Glomerular endothelial cell (primary cell): ENCODE results near the gene CDK5RAP2. TPM values are rescaled to one million over a fixed set of nuclear protein-coding genes. Genes with fewer than 3 reads are reported as not detected.
"Not testable (repeated sequence)": the region's sequence is repeated elsewhere in the genome, so short reads cannot be mapped to it uniquely, and the experiment has no call there.

Experiments
- DNase-seq: peaks from one replicate; pipeline ENCODE4 v3.0.0-alpha.2; 2011; ENCODE audit warnings: low read depth, low spot score; ENCODE audit errors: extremely low read depth
- total RNA-seq: library from RNA; depleted of rRNA; stranded (reverse); fragments of >200 nt; gene quantifications from 2 replicates; pipeline ENCODE4 v1.2.3, GENCODE V29; 2015

Gene CDK5RAP2
- total RNA-seq, 1 donor from 2014 or later = 30.6 TPM

DNA sequence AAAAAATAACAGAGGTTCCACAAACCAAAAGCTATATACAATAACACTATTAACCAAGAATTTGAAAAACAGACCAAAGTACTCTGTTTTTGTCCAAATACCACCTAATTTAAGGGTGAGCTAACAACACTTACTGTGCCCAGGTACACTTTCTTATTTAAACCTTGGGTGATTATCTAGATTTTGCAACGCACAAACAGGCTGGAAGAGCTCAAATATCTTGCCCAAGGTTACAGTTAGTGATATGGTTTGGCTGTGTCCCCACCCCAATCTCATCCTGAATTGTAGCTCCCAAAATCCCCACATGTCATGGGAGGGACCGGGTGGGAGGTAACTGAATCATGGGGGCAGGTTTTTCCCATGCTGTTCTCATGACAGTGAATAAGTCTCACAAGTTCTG, 58.9 kb downstream of the CDK5RAP2 start:
- no peak for DNase-seq

DNA sequence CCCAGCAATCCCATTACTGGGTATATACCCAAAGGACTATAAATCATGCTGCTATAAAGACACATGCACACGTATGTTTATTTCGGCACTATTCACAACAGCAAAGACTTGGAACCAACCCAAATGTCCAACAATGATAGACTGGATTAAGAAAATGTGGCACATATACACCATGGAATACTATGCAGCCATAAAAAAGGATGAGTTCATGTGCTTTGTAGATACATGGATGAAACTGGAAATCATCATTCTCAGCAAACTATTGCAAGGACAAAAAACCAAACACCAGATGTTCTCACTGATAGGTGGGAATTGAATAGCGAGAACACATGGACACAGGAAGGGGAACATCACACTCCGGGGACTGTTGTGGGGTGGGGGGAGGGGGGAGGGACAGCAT, 64.0 kb downstream of the CDK5RAP2 start:
- DNase-seq = not testable (repeated sequence)

DNA sequence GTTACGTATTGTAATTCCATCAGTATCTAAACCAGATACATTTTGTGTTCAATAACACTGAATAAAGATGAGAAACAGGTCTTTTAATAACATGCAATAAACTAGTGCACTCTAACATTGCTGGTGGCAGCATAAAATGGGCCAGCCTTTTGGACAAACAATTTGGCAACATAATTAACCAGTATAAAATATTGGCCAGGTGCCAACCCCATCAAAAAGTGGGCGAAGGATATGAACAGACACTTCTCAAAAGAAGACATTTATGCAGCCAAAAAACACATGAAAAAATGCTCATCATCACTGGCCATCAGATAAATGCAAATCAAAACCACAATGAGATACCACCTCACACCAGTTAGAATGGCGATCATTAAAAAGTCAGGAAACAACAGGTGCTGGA, 64.5 kb downstream of the CDK5RAP2 start:
- not testable (repeated sequence) for DNase-seq

DNA sequence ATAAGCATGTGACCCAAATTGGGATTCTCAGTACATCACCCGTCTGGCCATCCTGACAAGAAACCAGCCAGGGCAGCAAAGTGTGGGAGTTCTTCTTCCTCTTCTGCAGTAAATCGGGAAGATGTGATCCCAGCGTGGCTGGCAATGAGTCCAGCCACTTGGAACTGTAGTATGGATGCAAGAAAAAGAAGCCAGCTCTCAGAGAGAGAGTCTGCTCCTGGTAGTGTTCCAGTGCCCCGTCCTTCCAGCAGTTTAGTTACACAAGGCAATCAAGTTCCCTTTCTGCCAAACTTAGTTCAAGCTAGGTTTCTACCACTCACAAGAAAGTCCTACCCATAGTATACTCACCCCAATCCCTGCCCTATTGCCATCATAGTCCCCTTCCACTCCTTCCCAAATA, 65.6 kb downstream of the CDK5RAP2 start:
- DNase-seq = no peak

DNA sequence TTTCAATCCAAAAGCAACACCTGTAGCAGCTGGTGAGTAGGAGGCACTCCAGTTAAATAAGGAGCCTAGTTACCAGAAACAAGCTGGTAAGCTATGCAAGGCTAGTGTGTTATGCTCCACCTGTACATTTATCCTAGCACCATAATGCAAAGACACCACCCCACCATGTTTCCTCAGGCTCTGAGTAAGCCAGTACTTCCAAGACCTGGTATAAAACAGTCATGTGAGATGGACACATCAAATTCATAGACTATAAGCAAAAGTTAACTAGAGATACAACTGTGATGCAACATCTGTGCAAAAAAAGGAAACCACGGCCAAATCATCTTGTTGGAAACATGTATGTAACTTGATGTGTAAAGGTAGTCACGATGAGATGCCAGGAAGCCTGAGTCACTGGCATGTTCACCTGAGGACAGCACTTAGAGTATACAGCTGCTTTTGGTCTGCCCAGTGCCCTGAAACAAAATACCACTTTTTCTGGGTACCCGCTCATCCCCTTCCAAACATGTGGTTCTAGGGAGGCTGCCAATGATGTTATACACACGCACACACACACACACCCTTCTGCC, 66.1 kb downstream of the CDK5RAP2 start:
- no peak for DNase-seq

DNA sequence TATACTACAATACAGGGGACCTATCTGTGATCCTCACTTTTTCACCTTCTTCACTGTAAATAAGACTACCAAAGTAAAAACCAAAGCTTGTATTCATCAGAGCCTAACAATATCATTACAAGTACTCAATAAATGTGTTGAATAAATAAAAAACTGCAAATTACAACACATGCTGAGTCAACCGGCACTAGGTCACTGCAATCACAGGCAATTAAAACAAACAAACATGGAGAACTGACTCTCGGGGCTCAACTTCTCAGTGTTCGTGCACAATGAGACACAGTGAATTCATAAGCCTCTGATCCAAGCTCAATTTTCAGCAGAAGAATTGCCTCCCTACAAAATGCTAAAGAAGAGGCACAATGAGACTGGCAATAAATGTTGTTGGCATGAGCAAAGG, 69.2 kb downstream of the CDK5RAP2 start:
- DNase-seq = no peak

DNA sequence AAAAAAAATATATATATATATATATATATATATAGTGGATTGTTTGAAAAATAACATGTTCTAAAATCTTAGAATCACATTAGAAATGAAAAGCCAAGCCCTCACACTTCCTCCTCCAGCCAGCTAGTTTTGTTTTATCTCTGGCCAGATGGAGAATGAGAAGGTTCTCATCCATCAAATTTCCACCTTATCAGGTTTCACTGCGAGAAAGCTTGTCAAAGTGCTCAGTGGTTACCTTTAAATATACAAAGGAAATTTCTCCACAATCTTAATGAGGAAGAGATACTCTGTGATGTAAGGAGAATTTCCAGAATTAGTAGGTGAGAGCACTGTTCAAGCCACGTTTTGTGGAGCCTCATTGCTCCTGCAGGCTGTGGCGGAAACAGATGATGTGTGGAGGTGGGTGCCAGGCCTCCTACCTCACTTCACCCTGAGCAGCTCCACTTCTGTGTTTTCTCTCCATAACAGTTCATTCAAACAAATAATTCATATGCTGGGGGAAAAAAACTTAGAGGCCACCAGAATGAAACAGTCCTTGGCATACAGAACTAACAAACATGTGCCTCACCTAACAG, 71.9 kb downstream of the CDK5RAP2 start:
- no peak for DNase-seq

DNA sequence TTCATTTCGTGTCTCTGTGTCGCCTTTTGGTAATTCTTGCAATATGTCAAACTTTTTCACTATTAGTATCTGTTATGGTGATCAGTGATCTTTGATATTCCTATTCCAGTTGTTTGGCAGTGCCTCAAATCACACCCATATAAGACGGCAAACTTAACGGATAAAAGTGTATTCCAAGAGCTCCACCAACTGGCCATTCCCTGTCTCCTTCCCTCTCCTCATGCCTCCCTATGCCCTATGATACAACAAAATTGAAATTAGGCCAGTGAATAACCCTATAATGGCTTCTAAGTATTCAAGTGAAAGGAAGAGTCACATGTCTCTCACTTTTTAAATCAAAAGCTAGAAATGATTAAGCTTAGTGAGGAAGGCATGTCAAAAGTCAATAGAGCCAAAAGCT, 74.8 kb downstream of the CDK5RAP2 start:
- no peak for DNase-seq

DNA sequence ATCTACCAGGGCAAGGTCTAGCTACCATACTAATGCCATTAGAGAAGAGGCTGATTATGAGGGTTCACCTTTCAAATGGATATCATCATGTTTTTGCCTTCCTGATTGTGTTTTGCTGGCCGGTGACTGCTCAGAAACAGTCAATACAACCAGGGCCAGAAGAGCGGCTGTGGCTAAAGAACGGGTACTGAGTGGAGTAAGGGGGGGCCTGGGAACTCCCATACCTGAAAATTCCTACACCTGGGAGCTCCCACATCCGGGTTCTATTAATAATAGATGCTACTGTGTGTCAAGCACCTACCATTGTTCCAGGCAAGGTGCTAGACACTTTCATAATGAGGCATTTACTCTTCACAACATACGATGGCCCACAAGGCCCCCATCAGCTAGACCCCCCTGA, 79.2 kb downstream of the CDK5RAP2 start:
- no peak for DNase-seq

DNA sequence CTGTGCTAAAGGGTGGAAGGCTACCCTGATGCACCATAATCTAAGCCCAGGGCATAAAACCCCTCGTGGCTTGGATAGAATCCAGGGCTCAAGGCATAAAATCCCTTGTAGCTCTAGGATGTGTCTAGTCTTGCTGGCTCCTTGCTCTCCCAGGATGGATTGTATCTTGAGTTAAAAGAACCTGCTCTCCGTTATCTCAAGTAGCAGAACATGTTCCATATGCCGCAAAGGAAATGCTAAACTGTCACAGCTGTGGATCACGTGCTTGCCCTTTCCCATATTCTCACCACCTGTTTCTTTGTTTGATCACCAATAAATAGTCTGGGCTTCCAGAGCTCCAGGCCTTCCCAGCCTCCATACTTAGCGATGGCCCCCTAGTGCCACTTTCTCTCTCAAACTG, 82.1 kb downstream of the CDK5RAP2 start:
- DNase-seq = not testable (repeated sequence)

DNA sequence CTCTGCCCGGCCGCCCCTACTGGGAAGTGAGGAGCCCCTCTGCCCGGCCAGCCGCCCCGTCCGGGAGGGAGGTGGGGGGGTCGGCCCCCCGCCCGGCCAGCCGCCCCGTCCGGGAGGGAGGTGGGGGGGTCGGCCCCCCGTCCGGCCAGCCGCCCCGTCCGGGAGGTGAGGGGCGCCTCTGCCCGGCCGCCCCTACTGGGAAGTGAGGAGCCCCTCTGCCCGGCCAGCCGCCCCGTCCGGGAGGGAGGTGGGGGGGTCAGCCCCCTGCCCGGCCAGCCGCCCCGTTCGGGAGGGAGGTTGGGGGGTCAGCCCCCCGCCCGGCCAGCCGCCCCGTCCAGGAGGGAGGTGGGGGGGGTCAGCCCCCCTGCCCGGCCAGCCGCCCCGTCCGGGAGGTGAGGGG, 83.5 kb downstream of the CDK5RAP2 start:
- not testable (repeated sequence) for DNase-seq

DNA sequence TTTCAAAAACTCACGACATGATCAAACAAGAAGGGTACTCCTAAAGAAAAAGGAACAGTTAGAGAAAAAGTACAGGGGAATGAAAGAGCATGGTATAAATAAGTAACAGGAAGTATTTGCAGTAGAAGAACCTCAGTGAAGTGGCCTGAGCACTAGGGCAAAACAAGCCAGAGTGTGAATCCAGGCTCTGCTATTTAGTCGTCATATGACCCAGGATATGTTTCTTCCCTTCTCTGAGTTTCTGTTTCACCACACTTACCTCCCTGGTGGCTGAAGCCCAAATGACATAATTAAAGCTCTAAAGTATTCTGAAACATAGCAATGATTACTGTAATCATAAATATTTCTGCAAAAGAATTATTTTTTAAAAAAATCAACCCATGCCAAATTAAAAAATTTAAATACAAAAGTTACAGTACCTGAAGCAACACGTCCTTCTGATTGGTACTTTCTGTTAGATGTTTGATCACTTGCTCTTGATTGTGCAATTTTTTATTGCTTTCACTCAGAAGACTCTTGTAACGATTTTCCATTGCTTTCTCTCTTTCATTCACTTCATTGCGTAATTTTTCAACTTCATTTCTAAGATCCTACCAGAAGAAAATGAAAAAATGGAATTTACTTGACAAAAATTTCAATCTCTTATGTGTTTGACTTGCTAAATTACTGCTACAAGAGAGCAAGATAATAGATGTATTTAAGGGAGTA, 88.9 kb downstream of the CDK5RAP2 start:
- DNase-seq = no peak

DNA sequence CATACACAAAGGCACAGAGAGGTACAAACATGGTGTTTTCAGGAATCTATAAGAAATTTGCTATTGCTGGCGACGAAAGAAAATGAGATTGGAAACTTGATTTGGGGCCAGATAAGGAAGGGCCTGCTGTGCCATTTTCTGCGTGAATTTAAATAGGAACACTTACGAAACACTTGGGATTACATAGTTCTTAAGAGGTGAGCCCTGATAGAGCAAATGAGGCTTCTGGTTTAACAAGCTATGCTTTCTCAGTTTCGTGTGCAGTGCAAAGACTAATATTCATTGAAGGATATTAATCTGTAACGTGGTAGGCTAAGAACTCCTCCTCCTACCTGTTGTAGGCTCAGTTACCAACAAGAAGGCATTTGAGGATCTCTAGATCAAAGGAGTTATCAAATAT, 93.1 kb downstream of the CDK5RAP2 start:
- DNase-seq = no peak

DNA sequence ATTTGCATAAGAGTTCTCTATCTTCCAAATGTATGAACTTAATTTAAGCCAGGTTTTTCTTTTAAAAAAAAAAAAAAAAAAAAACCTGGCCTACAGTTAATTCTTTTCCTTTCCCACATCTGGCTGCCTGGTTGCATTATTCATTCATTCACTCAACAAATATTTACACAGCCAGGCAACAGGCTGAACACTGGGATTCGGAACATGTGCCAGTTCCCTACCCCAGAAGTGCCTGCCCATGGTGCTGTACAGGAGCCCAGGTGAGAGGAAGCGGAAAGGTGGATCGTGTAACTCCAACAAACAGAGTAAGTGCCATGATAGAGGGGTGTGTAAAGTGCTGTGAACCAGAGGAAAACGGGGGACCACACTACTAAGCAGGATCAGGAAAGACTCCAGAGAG, 93.6 kb downstream of the CDK5RAP2 start:
- no peak for DNase-seq

DNA sequence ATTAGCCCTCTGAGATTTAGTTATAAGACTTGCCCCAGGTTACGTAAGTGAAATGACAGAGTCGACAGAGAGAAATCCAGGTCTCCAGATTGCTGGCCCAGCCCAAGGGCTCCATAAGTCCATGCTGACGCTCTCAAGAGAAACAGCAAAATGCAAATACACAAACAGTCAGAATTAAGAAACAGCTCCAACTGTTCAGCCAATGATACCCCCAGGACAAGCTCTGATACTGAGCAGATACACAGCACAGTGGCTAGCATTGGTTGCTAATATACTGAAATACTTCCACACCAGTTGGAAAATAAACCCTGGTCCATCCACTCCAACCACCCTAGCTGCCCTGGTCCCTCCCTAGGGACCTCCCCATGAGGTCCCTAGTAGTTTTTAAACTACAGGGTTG, 94.2 kb downstream of the CDK5RAP2 start:
- DNase-seq = no peak

DNA sequence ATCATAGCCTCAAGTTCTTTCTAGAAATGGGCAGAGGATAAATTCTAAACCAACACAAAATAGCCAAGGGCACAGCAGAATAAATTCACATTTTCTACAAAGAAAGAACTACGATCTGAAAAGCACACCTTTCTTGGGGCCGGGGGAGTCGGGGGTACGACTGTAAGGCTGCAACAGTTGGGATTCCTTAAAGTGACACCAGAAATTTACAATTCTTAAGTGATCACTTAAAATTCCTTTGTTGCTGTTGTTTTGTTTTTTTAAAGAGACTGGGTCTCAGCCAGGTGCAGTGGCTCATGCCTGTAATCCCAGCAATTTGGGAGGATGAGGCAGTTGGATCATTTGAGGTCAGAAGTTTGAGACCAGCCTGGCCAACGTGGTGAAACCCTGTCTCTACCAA, 95.8 kb downstream of the CDK5RAP2 start:
- no peak for DNase-seq

DNA sequence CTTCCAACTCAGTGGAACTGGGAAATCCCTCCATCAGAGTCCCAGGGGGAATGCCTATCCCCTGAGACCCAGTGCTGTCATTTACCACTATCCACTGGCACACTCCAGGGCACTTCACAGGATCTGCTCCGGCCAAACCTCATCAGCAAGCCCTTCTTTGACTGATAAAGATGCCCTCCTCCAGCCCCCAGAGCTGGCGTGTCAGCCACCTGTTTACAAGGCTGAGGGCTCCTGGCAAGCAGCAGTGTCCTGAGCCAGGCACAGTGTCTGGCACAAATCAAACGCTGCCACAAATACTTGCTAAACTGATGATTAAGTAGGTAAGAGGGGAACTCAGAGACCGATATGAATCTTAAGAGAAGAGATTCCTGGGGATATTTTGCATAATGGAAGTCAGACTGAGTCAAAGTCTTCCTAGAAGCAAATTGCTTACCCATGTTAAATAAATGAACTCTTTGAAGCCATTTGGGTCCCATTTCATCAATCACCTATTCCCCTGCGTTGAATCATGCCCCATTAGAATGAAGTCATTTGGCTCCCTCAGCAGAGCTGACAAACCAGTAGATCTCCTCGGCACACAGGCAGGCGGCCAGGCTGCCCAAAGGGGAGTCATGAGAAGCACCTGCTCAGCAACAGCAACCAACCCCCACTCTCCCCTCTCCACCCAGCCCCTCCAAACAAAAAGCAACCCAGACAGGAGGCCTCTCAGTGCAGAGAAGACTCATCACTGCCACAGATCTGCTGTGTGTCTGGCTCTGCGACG, 97.4 kb downstream of the CDK5RAP2 start:
- DNase-seq = no peak

DNA sequence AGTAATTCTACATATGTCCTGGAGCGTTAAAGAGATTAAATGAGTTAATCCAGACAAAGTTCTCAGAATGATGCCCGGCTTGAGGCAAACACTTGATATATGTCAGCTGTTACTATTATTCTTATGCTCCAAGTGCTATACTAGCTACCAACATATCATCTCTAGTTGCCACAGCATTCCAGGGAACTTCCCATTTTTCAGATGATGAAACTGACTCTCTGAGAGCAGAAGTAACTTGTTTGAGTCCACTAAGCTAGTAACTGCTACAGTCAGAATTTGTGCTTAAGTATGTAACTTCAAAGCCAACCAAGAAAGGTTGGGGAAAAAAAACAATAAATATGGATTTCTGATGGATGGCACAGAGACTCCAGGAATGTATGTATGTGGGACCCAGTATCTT, 98.1 kb downstream of the CDK5RAP2 start:
- no peak for DNase-seq

DNA sequence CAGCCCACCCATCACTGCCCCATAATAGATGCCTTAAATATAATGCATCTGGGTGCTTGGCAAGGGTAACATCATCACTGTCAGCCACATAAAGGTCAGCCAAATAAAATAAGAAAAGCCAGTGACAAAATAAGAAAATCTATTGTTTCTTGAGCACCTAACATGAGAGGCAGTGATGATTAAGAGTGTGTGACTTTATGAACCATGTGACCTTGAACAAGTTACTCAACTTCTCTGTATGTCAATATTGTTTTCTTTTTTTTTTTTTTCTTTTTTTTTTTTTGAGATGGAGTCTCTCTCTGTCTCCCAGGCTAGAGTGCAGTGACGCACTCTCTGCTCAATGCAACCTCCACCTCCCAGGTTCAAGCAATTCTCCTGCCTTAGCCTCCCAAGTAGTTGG, 98.7 kb downstream of the CDK5RAP2 start:
- no peak for DNase-seq

DNA sequence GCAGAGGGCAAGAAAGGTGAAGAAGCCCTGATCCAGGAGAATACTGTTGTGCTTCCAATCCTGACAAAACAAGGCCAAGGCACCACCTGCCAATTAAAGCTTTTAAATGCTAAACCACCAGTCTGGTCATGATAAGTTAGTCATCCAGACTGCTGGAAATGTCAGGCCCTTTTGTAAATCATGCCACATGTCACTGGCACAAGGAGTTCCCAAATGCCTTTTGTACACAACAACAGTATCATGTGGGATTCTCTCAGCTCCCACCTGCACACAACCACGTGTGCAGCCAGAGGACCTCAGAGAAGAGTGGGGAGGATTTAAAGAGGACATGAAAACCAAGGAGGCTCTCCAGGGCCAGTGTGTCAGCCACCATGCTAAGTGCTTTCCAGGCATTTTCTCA, 99.3 kb downstream of the CDK5RAP2 start:
- no peak for DNase-seq

DNA sequence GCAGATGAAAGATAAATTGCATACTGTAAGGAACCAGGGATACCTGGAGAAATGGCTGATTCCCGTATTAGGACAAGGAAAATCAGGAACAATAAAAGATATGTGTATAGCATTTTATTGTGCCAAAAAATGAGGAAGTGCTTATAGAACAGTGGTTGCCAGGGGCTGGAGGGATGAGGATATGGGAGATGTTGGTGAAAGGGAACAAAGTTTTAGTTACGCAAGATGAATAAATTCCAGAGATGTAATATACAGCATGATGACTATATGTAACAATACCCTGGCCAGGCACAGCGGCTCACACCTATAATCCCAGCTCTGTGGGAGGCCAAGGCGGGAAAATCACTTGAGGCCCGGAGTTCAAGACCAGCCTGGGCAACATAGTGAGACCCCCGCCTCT, 101.8 kb downstream of the CDK5RAP2 start:
- no peak for DNase-seq

DNA sequence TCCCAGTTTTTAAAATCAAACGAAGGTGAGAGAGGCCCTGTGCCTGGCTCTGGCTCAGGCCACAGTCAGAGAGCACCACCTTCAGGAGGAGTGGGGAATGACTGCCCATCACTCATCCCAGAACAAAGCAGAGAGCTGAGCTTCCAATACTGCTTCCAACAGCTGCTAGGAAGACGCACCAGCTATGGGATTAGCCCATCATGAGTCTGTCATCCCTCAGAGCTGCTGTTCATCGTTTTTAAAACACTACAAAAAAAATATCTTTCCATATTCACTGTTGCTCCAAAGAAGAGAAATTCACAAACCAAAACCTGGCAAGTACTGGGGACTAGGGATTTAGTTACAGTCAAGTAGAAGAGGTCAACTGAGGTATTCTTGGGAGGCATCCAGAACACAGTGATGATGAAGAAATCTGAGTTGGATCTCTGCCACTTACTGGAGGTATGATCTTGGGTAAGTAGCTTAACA, 102.4 kb downstream of the CDK5RAP2 start:
- DNase-seq = no peak
